DMS 273 treated with DMSO at 0.1 percent for 48 hours (cell line): ENCODE data around the gene SMAD3.
"Not testable (repeated sequence)": the region's sequence is repeated elsewhere in the genome, so short reads cannot be mapped to it uniquely, and the experiment has no call there.

Experiments
- DNase-seq: peaks from one replicate; lab custom pipeline; 2025; lab: John Stamatoyannopoulos, UW

Gene SMAD3

DNA sequence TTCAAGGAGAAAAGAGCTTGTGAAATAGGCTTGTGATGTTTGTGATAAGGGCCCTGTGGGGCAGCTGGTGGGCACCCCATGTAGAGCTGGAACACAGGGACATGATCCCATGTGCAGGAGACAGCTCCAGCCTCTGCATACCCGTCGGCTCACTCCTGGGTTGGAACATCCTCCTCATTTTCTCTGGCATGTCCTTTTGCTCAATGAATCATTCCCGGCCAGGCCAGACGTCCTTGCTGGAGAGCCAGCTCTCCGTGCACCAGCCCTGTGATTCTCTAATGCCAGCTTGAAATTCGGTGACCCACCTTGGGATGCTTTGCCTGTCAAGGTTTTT, 77.3 kb downstream of the SMAD3 start:
- DNase-seq = no peak

DNA sequence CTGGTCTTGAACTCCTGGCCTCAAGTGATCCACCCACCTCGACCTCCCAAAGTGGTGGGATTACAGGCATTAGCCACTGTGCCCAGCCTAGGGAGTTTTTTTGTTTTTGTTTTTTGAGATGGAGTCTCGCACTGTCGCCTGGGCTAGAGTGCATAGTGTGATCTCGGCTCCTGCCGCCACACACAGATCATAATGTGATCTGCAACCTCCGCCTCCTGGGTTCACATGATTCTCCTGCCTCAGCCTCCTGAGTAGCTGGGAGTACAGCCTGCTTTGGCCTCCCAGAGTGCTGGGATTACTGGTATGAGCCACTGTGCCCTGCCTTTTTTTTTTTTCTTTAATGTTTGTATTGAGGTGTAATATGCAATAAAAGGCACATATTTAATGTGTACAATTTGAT, 78.2 kb downstream of the SMAD3 start:
- no peak for DNase-seq

DNA sequence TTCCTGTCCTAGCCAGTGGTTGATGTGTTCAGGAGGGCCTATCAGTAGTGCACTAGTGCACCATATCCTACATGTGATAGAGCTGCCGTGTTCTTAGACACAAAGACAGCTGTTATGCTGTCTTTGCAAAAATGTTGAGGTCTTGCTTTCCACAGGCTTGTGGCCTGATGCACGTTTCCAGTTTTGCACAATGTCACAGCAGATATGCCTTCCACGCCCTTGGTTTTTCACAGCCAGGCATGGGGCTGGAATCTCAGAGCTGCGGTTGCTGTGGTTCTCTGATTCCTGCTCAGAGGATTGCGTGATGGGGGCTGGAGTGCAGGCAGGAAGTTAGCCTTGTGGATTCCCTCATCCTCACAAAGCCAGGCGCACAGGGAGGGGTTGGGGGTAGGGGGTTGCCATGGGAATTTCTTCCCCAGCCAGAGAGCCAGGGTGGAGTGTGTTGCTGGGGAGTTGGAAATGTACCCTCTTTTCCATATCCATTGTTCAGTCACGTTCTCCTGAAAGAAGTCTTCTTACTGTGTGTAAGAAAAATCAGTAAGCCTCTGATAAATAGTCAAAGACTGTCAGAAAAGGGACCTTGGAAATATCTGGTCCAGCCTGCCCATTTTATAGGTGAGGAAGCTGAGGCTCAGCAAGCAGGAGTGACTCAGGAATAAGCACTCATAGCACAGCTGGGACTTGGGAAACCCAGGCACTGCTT, 79.4 kb downstream of the SMAD3 start:
- no peak for DNase-seq

DNA sequence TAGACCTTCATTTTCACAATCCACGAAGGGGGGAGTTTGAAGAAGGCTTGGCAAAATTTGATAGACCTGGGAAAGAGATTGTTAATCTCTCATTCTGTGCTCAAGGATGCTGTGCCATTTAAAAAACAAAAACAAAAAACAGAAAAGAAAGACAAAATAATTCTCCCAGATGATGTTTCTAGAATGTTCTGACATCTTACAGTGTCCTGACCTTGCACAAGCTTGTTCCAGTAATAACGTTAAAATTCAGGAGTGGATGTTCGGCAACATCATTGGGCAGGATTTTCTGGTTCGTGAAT, 79.9 kb downstream of the SMAD3 start:
- DNase-seq = no peak

DNA sequence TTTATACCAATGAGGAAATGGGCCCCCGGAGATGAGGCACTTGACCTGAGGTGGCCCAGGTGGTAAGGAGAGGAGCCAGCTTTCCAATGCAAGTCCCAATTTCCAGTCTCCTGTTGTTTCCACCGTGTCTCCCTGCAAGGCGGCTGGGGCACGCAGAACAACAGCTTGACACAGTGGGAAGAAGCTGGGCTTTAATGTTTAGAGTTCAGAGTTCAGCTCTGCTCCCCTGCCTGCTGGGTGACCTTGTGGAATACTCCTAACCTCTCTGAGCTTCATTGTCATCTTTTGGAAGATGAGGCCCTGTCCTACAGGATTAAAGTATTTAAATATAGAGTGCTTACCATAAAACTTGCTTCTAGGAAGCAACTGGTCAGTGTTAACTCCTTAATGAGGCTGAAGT, 80.3 kb downstream of the SMAD3 start:
- no peak for DNase-seq

DNA sequence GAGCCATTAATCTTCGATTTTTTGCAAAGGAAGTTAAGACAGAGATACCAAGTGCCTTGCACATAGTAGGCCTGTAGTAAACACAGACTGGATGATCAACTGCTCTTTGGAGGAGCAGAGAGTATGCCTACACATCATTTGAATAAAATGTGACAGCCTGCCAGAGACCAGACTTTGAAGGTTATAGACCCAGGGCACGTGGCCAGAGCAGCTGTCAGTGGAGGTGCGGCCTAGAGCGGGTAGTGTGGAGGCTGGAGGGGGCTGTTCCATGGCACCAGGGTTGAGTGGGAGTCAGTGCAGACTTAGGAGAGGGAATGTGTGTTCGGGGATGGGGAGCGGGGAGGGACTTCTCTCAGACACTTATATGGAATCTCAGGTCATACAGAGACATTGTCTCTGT, 80.8 kb downstream of the SMAD3 start:
- peak; percentile 9 for DNase-seq

DNA sequence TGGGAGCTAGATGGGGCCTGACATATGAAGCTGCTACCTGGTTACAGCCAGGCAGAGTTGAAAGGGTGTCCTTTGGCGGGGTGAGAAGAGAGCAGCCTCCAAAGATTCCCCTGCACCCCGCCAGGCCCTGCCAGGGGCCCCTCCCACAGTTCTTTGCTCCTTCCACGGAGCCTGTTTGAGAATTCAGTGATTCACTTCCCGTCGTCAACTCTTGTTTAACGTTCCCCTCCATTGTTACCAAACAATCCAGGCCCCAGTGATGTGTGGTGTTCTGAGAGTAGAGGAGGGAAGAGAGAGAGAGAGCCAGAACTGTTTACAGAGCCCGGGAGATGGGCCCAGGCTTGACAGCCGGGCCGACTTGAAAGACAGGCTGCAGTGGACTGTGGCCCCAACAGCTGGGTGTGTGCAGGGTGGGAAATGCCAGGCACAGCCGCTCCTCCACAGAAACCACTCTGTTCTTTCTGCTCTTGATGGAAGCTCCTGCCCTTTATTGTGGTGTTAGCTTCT, 81.5 kb downstream of the SMAD3 start:
- no peak for DNase-seq

DNA sequence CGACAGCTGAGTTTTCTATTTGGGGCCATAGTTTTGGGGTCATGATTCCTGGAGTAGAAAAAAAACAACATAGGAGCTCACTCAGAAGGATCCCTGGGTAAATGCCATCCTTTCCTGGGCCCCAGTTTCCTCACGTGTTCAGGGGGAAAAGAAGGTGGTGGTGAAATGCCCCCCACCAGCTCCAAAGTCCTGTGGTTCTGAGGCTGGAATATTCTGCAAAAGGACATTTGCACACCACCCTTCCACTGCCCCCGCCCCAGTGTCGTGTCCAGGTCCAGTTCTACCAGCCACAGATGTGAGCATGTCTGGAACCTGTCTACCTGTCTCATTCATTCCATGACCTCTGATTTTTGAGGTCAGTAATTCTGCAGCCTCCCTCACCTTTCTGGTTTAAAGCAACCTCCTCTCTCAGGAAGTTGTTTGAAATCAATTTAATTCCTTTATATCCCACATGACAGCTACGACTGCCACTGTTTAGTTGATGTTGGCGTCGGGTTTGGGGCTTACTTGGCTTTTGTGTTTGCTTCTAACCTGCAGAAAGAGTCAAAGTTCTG, 82.1 kb downstream of the SMAD3 start:
- no peak for DNase-seq

DNA sequence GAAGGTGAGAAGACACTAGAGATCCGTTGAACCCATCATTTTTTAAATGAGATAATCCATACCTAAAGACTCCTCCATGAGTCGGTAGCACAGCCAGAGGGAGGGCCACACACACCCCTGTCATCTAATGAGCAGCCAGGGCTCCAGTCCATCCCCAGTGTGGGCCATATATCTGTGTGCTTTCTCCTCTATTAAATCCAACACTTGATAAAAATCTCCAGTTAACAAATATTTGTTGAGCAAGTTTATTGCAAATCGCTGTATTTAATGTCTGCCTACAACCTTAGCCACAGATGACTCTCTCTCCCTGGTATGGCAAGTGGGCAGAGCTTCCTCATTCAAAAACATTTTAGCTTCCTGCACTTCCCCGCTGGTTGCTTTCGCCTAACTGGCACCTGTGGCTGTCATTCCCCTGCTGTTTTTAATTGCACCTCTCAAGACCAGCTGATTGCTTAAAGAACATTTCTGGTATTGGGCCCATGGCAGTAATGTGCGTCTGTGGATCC, 82.8 kb downstream of the SMAD3 start:
- DNase-seq = no peak

DNA sequence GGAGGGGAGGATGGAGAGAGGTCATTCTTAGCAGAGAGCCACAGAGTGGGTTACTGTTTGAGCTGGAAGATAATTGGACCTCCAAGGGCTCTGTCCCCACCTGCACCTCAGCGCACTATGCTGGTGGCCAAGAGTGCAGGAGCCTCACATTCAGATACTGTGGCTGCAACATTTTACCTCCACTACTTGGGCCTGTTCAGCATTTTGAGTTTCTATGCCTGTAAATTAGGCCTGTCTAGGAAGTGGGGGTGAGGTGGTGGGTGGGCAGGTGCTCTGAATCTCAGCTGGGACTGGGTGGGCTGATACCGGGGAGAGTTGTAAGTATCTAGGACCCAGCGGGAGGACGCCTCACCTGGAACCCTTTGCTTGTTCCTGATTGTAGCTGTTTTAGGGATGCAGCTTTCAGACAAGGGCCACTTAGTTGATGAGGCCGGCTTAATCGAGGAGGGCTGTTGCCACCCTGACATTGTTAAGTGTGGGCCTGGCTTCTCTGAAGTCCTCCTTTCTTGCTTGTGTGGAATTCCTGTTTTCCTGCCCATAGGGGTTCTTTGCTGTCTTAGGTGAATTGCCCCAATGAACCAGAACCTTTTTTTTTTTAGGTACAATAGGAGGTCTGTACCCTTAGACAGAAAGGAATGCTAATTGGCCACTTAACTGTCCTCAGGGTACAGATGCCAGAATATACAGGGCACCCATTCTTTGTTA, 83.8 kb downstream of the SMAD3 start:
- DNase-seq = no peak

DNA sequence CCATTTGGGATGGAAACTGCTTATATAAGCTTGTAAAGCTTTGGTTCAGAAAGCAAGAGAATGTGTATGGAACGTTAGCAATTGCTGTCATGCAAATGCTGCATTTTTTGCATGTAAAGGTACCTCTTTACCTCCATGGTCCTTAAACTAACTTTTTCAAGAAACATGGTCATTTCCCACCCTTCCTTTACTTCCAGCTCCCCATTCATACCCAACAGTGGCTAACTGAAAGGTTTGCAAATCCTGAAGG, 84.3 kb downstream of the SMAD3 start:
- DNase-seq = no peak

DNA sequence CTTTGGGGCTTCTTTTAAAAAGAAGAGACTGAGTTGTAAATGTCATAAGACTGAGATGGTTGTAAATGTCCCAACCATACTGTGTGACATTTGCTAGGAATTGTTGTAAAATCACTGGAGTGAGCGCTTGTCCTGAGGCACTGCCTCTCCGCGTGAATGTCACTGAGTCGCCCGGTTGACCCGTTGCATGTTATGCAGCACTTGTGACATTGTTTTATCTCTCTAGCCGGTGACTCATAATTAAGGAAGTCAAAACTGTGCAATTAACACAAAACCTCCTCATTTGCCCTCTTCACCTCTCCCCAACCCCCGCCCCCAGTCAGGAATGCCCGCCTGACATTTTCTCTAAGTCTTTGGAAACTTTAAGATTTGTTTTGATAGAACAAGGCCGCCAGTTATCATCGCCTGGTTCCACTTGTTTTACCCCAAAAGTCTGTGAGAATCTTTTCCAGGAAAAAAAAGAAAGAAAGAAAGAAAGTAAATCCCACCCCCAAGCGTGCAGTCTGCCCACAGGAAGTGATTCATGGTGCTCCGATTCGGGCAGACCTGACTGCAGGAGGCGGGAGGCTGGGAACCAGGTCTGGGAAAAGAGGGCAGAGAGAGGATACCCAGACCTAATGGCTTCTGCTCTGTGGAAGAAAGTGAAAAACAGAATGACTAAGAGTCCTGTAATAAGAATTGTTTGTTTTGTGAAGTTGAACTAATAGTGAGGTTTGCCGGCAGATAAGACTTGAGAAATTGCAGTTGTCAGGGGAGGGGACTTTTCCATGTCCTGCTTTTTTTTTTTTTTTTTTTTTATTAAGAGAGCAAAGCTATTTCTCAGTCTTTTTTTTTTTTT, 84.8 kb downstream of the SMAD3 start:
- no peak for DNase-seq

DNA sequence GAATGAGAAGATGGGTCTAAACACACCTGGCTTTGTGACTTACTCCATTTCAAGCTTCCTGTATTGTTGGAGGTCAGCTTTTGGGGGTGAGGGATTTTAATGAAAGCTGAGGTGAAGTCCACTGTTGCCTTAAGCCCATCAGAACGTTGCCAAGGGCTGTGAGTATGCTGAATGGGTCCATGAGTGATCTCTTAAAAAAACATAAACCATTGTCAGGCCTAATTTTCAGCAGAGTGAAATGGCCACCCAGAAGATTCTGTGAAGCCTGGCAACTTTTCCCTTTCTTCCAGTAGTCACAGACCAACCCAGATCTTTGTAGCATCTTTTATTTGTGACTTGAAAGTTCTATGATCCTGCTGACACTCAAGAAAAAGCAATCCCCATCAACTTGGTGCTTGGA, 87.0 kb downstream of the SMAD3 start:
- no peak for DNase-seq

DNA sequence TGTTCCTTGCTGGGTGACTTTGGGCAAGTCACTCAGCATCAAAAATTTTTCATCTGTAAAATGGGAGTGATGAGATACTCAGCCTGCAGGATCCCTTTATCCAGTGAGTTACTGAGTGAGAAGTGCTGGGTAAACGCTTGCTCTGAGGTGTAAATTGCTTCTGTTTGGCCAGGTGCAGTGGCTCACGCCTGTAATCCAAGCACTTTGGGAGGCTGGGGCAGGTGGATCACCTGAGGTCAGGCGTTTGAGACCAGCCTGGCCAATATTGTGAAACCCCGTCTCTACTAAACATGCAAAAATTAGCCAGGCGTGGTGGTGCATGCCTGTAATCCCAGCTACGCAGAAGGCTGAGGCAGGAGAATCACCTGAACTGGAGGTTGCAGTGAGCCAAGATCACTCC, 87.6 kb downstream of the SMAD3 start:
- DNase-seq = not testable (repeated sequence)

DNA sequence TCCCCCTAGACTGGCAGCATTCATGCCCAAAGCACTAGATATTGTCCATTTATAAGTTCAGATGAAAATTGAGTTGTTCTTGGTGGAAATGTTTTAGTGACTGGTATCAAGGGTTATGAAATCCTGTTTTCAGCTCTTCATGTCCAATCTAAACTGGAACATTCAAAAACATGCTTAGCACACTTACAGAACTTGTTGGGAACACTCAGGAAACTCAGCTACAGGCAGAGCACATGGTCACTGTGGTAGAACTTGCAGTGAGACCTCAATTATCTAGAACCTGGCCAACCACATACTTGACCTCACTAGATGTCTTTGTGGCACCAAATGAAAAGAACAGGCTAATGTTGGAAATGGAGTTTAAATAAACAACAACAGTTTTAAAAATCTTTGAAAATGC, 88.8 kb downstream of the SMAD3 start:
- DNase-seq = no peak

DNA sequence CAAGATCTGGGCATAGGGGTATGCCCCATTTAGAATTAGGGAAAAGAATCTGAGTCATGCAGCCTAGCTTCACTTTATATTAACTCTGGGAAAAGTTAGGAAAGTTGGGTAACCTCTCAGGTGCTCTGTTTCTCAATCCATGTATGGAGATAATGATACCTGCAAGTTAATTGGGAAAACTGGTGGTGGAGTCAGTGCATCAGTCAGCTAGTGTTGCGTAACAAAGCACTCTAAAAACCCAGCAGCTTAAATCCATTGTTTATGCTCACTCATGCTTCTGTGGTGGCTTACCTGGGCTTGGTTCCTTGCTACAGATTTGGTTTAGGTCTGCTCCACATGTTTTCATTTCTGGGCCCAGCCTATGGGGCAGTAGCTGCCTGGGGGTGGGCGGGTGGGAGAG, 91.0 kb downstream of the SMAD3 start:
- DNase-seq = no peak

DNA sequence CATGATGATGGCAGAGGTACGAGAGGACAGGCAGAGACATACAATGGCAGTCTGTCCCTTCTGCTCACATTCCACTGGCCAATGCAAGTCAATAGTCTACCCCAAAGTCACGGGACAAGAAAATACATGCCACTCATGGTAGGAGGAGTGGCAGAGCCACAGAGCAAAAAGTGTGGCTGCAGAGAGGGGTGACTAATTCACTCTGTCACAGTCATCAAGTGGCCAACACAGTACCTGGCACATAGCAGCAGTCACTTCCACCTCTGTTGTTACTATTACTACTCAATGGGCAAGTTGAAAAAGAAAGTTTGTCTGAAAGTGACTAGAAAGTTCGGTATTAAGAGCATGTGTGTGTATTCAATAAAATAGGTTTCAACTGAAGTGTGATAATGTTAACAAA, 91.4 kb downstream of the SMAD3 start:
- no peak for DNase-seq

DNA sequence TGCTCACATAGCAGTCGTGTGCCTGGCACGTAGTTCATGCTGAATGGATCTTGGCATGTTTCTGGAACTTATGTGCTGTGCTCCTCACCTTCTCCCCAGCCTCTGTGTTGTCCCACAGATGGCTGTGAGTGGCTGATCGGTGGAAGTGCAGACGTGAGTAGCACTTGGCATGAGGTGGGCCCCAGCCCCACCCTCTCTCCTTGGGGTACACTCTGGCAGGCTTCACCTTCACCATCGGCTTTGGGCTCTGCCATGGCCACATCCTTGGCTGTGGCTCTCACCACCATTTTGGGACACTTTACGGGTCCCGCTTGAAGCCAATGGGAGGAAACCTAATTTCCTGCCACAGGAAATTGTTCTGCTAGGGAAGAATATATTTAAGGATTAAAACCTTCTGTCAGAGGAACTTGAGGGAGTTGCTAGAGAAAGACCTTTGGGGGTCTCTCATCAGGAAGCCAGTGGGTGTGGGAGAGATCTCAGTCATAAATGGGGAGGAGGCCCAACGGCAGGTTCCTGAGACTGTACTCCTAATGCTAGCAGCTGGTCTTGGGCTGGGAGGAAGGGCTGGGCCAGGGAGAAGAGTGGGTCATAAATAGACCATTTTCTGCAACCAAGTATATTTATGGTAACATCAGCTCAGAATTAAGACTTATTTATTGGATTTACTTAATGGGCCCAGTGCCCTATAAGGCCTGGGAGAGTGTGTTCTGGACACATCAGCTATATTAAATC, 92.3 kb downstream of the SMAD3 start:
- no peak for DNase-seq

DNA sequence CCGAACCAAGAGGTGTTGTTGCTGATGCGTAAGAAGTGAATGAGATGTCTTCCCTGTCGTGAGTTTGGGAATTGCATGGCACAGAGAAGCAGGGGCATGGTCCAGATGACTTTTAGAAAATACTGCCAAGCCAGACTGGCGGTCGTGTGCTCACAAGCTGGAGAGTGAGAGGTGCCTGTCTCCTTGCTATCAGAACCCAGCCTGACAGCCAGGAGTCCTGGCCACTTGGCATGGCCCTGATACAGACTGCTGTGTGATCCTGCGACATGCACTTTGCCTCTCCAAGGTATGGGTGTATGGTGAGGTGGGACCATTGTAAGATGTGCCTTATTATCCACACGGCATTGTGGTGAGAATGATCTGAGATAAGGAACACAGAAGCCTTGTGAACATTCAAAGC, 93.0 kb downstream of the SMAD3 start:
- DNase-seq = no peak

DNA sequence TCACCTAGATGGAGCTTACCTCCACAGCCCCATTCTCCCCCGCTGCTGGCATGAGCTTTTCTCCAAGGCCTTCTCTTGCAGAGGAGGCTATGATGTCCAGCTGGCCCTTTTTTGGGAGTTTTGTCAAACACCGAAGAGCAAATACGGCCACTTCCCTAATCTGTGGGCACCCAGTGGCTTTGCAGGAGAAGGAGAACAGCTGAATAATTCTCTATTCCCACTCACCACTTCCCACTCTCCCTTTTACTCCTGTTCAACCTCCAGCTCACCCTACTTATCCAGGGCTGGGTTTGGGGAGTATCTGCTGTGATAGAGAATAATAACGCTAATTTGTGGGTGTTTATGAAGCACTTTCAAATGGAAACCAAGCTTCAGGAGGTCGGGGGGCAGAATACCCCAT, 96.0 kb downstream of the SMAD3 start:
- no peak for DNase-seq

DNA sequence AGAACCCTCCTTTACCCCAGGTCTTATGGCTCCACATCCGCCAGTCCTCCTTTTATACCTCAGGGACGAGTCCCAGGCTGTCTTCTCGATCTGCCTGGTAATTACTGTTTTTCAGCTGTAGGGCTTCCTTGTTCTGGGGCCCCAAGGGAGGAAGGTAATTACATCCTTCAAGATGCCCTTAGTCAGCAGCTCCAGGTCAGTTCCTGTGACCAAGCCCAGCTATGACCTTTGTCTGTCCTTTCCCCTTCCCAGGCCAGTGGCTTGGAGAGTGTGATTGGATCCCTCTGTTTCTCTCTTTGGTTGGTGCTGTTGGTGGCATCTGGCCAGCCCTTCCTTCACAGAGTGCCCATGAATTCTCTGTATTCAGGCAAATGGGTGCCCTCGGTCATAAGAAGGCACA, 96.5 kb downstream of the SMAD3 start:
- DNase-seq = no peak

DNA sequence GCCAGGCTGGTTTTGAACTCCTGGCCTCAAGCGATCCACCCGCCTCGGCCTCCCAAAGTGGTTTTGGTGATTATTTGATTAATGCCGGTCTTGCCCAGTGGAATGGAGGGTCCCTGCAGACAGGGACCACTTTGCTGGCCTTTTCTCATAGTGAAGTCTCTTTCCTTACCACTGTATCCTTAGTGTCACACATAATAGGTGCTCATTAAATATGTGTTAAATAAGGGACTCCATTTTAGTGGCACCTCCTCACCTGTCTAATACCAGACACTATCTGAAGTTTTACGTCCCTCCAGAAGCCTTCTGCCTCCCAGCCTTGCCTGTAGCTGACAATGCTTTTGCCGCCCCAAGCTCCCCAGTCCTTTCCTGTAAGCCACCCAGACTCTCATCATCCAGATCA, 97.8 kb downstream of the SMAD3 start:
- no peak for DNase-seq
